GM18511 (cell line): ENCODE measurements around the gene DTX3.
"Not testable (repeated sequence)": the region's sequence is repeated elsewhere in the genome, so short reads cannot be mapped to it uniquely, and the experiment has no call there.

ENCODE experiments used
- ATAC-seq: cut with Tn5 transposase; IDR thresholded peaks from one replicate; pipeline ENCODE4 v1.9.1; 2021; ENCODE audit warnings: mild to moderate bottlenecking, moderate library complexity; ENCODE audit not compliant: unreplicated experiment

The DTX3 gene

DNA sequence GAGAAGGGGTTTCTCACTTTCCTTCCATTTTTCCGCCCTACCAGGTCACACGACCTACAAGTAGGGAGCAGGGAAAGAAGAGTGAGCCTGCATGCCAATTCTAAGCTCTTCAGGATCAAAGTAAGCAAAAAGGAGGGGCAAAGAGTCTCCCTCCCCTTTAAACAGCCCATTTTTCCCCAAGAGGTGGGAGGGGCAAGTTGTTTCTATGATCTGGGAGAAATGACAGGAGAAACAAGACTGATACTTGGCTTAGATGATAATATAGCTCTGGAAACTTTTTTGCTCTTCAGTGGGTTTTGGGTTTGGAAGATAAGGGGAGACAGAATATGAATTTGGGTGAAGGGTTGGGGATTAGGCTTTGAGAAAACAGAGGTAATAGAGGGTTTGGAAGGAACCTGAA lies 1.8 kb downstream of the DTX3 start:
- ATAC-seq: no peak

DNA sequence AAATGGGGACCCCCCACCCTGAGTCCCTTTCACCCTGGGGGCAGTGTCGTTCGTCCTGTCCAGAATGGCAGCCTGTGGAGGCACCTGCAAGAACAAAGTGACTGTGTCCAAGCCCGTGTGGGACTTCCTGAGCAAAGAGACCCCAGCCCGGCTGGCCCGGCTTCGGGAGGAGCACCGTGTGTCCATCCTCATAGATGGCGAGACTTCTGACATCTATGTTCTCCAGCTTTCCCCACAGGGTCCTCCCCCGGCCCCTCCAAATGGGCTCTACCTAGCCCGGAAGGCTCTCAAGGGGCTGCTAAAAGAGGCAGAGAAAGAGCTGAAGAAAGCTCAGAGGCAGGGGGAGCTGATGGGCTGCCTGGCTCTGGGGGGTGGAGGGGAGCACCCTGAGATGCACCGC lies 2.2 kb downstream of the DTX3 start:
- ATAC-seq: no peak

DNA sequence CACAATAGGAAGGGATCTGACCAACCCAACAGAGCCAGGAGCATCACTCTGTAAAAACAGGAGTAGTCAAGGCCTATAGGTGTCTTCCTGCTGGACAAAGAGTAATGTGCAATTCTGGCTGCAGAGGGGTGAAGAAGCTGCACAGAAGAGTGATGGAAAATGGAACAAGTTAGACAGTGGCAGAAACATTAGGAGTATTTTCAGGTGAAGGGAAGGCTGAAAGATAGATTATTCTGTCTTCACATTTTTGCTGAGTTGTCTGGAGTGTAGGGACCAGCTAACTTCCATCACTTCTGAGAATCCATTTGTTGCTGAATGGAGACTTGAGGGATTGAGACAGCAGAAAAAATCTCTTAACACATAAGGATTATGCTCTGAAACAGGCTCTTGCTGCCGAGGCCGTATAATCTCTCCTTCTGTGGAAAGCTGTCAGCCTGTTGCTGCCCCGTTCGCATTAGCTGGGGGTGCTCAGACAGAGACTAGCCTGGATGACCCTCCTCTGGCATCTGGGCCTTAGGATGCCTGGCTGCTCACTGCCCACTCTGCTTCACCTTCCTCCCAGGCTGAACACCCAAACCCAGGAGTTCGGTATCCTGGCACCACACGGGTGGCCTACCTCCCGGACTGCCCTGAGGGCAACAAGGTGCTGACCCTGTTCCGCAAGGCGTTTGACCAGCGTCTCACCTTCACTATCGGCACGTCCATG lies 3.5 kb downstream of the DTX3 start:
- no peak for ATAC-seq

DNA sequence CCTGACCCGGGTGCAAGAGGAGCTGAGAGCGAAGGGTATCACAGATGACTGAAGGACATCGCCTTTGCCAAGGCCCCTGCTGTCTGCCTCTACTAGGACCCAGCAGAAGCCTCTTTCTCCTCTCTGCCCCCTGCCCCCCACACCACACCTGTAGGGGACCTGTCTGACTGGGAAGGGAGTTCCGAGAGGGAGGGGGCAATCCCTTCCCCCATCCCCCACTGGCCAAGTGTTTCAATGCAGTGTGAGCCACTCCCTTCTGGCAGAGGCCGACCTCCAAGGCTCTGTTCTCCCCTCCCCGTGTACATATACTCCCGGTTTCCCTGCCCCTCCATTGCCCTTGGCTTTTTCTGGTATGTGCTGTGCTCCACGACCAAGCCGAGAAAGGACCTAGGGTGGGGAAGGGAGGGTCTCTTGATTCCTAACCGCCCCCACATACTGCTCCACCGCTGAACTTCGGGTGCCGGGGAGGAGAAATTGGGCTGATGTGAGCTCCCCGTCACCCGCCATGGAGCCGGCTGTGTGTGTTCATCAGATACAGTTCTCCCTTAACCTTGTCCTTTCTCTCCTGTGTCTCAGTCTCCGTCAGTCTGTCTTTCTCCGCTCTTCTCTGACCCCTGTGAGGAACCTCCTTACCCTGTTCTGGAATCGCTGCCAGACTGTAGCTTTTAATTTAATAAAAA lies 4.6 kb downstream of the DTX3 start:
- ATAC-seq: no peak

DNA sequence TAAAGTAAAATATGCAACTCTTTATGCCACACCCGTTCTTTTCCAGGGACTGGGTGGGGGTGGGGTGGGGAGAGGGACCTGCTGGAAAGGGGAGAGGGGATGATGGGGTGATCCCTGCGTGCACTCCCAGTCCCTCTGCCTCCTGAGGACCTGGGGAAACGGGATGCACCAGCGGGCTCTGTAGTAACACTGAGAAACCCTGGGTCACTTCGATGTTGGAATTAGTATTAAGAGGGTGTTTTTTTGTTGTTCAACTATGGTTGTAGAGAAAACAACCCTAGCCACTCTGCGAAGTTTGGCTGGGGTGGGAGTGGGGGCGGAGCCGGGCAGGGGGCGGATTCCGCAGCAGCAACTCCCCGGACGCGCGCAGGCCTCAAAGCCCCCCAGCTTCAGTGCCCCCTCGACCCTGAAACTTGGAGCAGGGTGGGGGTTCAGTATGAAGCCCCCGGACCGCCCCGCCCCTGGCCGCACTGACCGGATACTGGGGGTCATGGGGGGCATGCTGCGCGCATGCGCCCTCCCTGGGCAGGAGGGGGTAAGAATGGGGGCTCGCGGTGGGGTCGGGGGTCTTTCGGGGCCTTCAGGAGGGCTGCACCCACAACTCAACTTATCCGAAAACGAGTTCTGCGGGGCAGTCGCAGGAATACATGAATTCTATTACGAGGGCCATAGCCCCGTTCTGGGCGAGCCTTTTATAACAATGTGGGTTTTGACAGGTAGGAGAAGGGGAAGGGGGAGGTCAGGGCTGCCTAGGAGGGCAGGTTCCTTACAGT lies 5.3 kb downstream of the DTX3 start:
- no peak for ATAC-seq

DNA sequence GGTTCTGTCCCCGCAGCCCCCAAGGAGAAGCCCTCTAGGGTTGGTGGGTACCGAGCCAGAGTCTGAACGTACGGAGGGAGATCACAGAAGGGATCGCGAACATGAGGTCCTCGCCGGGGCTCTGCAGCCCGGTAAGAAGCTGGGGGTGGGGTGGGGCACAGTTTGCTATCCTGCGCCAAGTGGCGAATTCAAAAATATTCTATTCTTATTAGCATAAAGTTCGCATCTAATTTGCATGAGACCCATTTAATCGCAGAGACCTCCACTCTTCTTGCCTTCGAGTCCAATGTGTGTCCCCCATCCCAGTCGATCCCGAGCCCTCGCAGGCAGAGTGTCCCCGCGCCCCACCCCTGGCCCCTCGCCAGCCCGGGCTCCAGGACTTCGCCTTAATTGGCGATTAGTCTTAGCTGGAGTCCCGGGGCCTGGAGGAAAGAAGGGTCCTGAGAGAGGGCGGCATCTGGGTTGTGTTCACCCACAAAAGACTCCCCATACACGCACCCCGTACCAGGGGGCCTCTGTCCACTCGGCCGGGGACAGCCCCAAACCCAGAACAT lies 6.0 kb downstream of the DTX3 start:
- no peak for ATAC-seq

DNA sequence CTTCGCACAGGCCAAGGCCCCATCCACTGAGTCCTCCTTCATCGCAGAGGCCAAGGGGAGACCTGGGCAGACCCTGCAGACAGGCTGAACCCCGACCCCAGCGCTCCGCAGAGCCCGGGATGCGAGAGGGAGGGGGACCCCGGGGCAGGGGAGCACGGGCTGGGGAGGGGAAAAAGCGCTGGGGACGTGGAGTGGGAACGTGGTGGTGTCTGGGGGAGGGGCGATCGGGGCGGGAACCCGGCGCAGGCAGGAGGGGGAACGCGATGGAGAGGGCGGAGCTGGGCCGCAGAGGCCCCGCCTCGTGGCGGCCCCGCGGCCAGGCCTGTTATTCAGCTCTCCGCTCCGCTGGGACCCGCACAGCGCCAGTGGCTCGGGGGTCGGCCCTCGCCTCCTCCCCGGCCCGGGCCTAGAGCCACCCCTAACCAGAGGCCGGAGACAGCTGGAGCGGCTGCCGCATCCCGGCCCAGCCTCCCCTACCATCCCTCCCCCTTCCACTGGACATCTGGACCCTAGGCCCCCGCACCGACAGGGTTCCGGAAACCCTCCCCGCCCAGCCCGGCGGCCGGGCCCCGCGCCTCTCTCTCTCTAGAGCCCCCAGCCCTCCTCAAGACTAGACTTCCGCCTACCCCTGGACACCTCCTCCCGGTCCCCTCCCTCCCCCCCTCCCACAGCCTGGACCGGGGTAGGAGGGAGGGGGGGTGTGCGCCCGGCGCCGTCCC lies 6.6 kb downstream of the DTX3 start, which contains the start of gene ARHGEF25:
ARHGEF25 (plus strand) TSS at position 328 of the 719 bp plus-strand sequence. CDS start 460 bp downstream, outside the sequence.
- peak; percentile 52 for ATAC-seq

DNA sequence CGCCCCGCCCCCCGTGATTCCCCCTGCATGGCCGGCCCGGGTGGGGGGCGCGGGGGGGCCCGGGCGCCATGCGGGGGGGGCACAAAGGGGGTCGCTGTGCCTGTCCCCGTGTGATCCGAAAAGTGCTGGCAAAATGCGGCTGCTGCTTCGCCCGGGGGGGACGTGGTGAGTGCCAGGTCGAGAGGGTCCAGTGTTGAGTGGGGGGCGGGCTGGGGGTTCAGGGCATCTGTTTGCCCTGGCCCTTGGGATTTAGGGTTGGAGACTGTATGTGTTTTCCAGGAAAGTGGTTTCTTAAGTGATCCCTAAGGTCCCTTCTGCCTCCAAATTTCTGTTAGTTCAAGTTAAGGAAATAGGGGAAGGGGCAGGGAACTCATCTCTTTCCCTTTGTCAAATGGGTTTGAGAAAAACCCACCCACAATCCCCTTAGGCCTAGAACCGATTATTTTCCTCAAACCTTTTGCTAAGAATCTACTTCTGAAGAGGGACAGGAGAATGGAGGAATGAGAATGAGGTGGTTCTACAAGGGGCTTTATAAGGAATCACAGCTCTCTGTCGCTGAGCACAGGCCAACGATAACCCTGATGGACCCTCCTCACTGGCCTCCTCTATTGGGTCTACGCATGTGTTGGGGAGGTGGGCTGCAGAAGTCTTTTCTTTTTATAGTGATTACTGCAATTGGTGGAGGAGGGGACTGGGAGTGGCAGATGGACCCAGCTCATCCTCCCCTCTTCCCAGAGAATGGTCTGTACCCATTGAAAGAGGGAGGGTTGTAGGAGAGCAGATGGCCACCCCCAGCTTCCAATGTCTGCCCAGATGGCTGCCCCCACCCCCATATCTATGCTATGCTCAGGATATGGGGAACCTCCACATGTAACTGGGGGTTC lies 7.4 kb downstream of the DTX3 start:
- ATAC-seq: no peak

DNA sequence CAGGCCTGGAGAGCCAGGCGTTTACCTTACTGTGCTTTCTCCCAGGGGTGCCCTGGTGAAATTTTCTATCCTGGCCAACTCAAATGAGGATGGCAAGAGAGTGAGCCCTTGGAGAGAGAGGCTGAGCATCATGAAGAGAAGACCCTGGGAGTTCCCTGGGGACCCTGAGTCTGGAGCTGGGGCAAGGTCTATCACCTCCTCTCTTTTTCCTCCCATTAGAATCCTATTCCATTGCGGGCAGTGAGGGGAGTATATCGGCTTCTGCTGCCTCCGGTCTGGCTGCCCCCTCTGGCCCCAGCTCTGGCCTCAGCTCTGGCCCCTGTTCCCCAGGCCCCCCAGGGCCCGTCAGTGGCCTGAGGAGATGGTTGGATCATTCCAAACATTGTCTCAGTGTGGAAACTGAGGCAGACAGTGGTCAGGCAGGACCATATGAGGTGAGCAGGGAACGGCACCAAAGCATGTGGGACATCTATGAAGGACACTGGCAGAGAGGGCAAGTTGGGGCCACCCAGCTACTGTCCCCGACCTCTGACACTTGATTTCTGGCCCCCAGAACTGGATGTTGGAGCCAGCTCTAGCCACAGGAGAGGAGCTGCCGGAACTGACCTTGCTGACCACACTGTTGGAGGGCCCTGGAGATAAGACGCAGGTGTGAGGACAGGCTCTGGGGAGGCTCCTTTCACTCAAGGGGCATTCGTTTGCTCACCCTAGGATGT lies 8.2 kb downstream of the DTX3 start:
- ATAC-seq: no peak

DNA sequence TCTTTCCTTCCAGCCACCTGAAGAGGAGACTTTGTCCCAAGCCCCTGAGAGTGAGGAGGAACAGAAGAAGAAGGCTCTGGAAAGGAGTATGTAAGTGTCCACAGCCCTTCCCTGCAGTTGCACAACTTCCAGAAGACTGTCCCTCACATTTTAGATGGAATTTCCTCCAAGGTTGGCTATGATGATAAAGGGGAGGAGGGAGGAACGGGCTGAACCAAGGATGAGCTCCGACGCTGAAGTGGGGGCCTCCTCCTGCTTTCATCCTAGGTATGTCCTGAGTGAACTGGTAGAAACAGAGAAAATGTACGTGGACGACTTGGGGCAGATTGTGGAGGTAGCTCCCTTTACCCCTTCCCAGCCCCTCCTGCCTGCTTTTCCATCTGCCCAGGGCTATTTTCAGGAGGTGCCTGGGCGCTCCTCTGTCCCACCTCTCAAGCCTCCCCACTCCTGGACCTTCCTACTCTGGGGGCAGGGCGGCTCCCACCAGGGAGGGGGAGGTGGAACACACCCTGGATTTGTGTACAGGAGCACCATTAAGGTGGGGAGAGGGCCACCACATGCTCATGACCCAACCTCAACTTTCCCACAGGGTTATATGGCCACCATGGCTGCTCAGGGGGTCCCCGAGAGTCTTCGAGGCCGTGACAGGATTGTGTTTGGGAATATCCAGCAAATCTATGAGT lies 8.9 kb downstream of the DTX3 start:
- ATAC-seq: no peak

DNA sequence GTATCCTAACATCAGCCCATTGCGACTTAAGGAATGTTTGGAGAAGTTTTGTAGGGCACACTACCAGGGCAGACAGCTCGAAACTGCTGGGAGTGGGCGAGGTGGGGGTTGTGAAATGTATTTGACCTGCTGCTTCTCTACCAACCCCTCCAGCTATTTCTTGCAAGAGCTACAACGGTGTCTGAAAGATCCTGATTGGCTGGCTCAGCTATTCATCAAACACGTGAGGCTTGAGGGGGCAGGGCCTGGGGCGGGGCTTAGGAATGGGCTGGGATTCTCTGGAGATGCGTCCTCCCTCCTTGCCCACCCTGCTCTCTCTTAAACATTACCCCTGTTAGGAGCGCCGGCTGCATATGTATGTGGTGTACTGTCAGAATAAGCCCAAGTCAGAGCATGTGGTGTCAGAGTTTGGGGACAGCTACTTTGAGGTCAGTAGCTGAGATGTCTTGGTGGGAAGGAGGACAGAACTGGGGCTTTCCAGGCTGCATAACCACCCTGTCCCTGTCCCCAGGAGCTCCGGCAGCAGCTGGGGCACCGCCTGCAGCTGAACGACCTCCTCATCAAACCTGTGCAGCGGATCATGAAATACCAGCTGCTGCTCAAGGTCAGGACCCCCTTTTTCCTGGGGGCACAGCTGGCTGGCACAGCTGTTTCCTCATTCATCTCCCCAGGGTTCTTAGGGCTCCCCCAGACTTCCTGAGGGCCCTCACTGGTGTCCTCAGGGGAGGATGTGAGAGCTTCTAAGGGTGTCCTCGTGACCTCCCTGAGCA lies 9.7 kb downstream of the DTX3 start:
- peak; percentile 61 for ATAC-seq

DNA sequence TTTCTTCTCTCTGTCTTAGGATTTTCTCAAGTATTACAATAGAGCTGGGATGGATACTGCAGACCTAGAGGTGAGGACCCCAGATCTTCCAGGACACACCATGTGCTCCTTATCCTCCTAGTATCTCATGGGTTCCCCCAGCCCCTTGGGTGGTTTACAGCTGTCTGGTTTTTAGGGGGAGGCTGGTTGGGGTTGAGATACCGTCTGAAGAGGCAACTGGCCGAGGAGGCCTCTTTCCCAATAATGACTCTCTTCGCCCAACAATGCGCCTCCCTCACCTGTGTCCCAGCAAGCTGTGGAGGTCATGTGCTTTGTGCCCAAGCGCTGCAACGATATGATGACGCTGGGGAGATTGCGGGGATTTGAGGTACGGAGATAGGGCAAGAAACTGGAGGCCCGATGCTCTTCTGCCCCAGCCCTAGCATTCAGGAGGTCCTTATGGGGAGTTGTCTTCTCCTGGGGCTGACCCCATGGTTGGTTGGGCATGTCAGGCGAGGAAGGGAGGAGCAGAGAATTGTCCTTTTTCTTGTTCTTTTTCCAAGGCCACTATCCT lies 10.4 kb downstream of the DTX3 start:
- ATAC-seq: no peak

DNA sequence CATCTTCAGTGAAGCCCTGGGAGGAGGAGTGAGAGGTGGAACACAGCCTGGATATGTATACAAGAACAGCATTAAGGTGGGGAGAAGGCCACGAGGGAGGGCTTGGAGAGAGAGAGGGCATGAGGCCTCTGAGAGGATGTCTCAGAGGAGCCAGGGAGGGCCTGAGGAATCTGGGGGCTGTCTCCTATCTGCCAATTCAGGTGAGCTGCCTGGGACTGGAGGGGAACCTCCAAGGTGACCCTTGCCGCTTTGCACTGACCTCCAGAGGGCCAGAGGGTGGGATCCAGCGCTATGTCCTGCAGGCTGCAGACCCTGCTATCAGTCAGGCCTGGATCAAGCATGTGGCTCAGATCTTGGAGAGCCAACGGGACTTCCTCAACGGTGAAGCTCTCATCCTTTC lies 11.0 kb downstream of the DTX3 start:
- no peak for ATAC-seq

DNA sequence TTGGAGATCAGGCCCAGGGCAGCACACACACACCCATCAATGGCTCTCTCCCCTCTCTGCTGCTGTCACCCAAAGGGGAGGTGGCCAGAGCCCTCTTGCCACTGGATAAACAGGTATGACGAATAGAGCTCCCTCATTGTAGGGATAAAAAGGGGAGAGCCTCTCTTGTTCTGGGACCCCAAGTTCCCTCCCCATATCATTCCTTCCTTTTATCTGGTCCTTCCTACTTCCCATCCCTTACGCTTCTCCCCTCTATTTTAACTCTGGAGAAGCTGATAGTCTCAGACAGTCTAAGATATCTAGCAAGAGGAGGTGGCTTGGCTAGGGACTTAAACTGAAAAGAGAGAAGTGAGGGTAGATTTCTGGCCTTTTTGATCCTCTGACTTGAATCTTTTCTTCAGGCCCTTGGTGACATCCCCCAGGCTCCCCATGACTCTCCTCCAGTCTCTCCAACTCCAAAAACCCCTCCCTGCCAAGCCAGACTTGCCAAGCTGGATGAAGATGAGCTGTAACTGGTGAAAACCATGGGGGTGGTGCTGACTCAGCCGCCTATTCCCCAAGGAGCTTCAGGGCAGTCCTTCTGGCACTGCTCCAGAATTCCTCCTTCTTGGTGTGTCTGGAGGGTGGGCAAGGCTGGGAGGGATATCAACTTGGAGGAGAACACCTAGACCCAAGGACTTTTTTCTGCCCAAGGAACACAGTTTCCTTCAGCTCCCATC lies 11.9 kb downstream of the DTX3 start:
- ATAC-seq: no peak

DNA sequence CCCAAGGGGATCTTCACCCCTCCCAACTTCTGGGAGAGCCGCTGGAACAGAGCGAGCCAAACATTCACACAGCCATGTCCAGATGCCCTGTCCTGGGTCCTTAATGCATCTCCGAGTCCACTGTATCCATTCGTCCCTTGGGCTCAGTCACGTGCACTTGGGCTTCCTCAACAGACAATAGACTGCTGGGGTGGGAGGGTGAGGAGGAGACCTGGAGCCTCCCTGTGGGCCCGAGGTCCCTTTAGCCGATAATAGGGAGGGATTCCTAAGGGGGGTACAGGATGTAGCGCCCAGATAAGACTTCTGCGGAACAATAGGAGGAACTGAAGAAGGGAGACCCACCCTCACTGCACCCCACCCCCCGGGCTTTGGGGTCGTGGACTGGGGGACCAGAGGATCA lies 13.3 kb downstream of the DTX3 start:
- ATAC-seq: no peak

DNA sequence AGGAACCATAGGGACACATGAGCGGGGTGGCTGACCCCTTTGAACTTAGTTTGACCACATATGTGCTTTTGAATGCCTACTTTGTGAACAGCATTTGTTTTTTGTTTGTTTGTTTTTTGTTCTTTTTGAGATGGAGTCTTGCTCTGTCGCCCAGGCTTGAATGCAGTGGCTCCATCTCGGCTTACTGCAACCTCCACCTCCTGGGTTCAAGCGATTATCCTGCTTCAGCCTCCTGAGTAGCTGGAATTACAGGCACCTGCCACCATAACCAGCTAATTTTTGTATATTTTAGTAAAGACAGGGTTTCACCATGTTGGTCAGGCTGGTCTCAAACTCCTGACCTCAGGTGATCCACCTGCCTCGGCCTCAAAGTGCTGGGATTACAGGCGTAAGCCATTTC lies 13.8 kb downstream of the DTX3 start:
- ATAC-seq: not testable (repeated sequence)

DNA sequence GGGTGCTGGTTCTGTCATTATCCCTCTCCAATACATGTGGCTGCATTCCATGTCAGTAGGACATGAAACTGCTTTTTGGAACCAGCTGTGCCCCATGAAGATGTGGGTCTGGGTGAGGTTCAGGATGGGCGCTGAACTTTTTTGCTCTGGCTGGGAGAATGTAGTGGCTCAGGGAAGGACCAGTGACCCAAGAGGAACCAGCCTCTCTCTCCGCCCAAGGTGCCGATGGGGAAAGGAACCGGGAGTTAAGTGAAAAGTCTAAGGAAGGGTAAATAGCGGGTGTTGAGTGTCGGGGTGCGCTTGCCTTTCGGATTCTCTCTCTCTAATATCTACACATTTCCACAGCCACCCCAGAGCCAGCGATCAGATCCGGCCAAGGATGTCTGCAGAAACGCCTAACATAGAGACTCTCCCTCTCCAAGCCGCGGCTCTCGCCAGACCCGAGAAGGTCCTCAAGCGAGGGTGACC lies 14.4 kb downstream of the DTX3 start:
- no peak for ATAC-seq
